GM10248 (cell line): ENCODE results near the gene SSTR5.

Experiments used
- CTCF ChIA-PET: fragments of 300-600 bp; sonication (Branson Sonifier 250); formaldehyde crosslinking; extraction: SDS; loops from one replicate; lab custom pipeline; 2021; ENCODE audit warnings: antibody characterized with exemption; lab: Yijun Ruan, JAX
- POLR2A ChIA-PET: fragments of 350-650 bp; sonication (Branson Sonifier 250); formaldehyde crosslinking; extraction: SDS; loops from one replicate; lab custom pipeline; 2020; ENCODE audit warnings: antibody characterized with exemption; lab: Yijun Ruan, JAX
- DNase-seq: peaks from one replicate; pipeline ENCODE4 v3.0.0; 2012; ENCODE audit errors: extremely low spot score
- TF ChIP-seq, protein P1 (sequence below): IDR thresholded peaks from 2 replicates; pipeline ENCODE4 v1.5.1; 2012; ENCODE audit warnings: mild to moderate bottlenecking, low read depth; ENCODE audit errors: extremely low read depth, missing control alignments, control extremely low read depth

SSTR5 gene

DNA sequence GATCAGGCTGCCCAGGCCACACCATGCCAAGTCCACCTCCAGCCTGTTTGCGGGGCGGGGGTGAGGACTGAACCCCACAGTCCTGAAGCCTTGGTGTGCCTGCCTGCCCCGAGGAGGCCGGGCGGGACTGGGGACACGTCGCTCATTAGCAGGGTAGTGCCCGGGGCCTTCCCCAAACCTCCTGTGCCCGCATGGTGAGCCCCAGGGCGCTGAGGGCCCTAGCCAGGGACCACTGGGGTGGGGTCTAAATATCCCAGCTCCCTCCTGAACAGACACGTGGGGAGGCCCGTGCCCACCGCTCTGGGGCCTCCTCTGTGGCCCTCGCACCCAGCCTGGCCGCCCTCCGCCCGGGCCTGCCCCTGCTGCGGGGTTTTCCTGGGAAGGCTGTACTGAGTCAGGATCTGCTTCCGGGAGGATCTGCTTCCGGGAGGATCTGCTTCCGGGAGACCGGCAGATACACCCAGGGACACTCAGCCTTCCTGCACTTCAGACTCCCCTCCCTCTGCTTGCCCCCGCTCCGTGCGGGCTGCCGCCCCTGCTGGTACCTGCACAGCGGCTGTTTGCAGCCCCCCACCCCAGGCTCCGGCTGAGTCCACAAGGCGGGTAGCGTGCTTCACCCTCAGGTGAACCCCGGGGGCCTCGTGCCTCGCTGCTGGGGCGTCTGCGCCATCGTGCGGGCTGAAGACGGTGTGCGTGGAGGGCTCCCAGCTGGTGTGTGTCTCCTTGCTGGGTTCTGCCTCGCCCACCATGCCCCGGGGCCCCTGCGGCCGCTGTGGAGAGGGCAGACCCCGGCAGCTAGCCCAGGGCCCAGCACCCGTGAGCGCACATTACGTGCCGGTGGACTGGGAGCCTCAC is 56.8 kb downstream of the SSTR5 start:
- DNase-seq, result no peak
- TF ChIP-seq, protein P1, sequence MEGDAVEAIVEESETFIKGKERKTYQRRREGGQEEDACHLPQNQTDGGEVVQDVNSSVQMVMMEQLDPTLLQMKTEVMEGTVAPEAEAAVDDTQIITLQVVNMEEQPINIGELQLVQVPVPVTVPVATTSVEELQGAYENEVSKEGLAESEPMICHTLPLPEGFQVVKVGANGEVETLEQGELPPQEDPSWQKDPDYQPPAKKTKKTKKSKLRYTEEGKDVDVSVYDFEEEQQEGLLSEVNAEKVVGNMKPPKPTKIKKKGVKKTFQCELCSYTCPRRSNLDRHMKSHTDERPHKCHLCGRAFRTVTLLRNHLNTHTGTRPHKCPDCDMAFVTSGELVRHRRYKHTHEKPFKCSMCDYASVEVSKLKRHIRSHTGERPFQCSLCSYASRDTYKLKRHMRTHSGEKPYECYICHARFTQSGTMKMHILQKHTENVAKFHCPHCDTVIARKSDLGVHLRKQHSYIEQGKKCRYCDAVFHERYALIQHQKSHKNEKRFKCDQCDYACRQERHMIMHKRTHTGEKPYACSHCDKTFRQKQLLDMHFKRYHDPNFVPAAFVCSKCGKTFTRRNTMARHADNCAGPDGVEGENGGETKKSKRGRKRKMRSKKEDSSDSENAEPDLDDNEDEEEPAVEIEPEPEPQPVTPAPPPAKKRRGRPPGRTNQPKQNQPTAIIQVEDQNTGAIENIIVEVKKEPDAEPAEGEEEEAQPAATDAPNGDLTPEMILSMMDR, result no peak
- CTCF ChIA-PET, result no interaction called here
- POLR2A ChIA-PET, result interaction anchor here (0.6 kb wide), 1 partner anchor 437 kb away, joined by 3 read pairs; no protein-coding TSS in a partner anchor

DNA sequence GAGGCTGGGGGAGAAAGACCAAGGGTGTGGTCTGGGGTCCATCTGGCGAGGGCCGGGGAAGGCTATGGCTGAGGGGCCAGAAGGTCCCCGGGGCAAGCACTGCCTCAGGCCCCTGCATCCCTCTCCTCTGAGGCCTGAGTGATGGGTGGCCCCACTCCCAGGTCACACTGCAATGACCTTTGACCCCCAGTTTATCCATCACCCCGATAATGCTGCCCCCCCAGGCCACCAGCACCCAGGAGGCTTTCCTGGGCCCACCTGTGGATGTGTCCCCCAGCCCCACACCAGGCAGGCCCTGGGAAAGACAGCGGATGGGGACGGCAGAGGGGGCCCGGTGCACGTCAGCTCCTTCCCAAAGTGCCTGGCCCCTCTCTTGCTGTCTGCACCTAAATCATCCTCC is 57.8 kb downstream of the SSTR5 start:
- TF ChIP-seq, protein P1, result no peak
- POLR2A ChIA-PET, result no interaction called here
- CTCF ChIA-PET, result no interaction called here
- DNase-seq, result no peak
